Endodermal cell (in vitro differentiated cells): Measurements from ENCODE around the gene SMARCA2. TPM values are rescaled to one million over a fixed set of nuclear protein-coding genes. Genes with fewer than 3 reads are reported as not detected.

Experiments
- DNase-seq: peaks from one replicate; pipeline ENCODE4 v3.0.0-alpha.2; 2017
- H3K27ac ChIP-seq: 2 replicates; pipeline ENCODE4 v1.5.1; 2013; ENCODE audit warnings: mild to moderate bottlenecking, low read depth, low read length, moderate library complexity
- H3K27me3 ChIP-seq: 2 replicates; pipeline ENCODE4 v1.6.1; 2013; ENCODE audit warnings: mild to moderate bottlenecking, low read length, moderate library complexity; ENCODE audit not compliant: insufficient read depth, control insufficient read depth, poor library complexity, severe bottlenecking
- H3K36me3 ChIP-seq: 2 replicates; pipeline ENCODE4 v1.7.0; 2013; ENCODE audit warnings: mild to moderate bottlenecking, low read length, moderate library complexity; ENCODE audit not compliant: control insufficient read depth, insufficient read depth
- H3K4me1 ChIP-seq: one replicate; pipeline ENCODE4 v1.7.0; 2013; ENCODE audit warnings: low read length; ENCODE audit not compliant: control insufficient read depth, insufficient read depth
- H3K4me3 ChIP-seq: 2 replicates; pipeline ENCODE4 v1.5.1; 2013; ENCODE audit warnings: mild to moderate bottlenecking, low read length, moderate library complexity
- H3K9ac ChIP-seq: 2 replicates; pipeline ENCODE4 v1.6.1; 2013; ENCODE audit warnings: mild to moderate bottlenecking, low read length, moderate library complexity; ENCODE audit not compliant: poor library complexity, severe bottlenecking; ENCODE audit errors: extremely low read depth
- H3K9me3 ChIP-seq: 2 replicates; pipeline ENCODE4 v1.6.1; 2013; ENCODE audit warnings: mild to moderate bottlenecking, low read length, moderate library complexity; ENCODE audit not compliant: control insufficient read depth
- H3K27ac Mint-ChIP-seq: 2 replicates; pipeline ENCODE4 v1.8.0; 2020; ENCODE audit warnings: mixed read lengths
- H3K27me3 Mint-ChIP-seq: 2 replicates; pipeline ENCODE4 v1.8.0; 2021; ENCODE audit warnings: mild to moderate bottlenecking, mixed read lengths; ENCODE audit not compliant: insufficient read depth
- H3K36me3 Mint-ChIP-seq: 2 replicates; pipeline ENCODE4 v1.8.0; 2020; ENCODE audit warnings: low read depth, mixed read lengths
- H3K4me1 Mint-ChIP-seq: 2 replicates; pipeline ENCODE4 v1.8.0; 2020; ENCODE audit warnings: mixed read lengths
- H3K4me3 Mint-ChIP-seq: 2 replicates; pipeline ENCODE4 v1.8.0; 2020; ENCODE audit warnings: mild to moderate bottlenecking, moderate library complexity, mixed read lengths
- H3K9me3 Mint-ChIP-seq: 2 replicates; pipeline ENCODE4 v1.8.0; 2020; ENCODE audit warnings: mild to moderate bottlenecking, mixed read lengths
- CTCF ChIP-seq: fragments of 200-600 bp; sonication (generic); conservative IDR thresholded peaks from 2 replicates; pipeline ENCODE4 v1.5.0; 2021; ENCODE audit warnings: antibody characterized with exemption, mild to moderate bottlenecking
- WGBS, 2 experiments: methylation state at CpG; one replicate each; pipeline versions ENCODE4 v1.1.5 to v1.1.7; 2013; ENCODE audit warnings: missing lambda C conversion rate in 2 of 2, mixed read lengths in 1 of 2; ENCODE audit not compliant: insufficient coverage in 1 of 2, insufficient read length in 1 of 2; 5-methylcytosine and 5-hydroxymethylcytosine counted together
- total RNA-seq, 2 donors: library from RNA; stranded (reverse); fragmentation: NEBNext Ultra II Directional in 1 of 2; extraction: Animal tissue kit (Norgen Biotek cat#: 25700) in 1 of 2; gene quantifications; 2 replicates in 1 of 2; 3 replicates in 1 of 2; pipeline ENCODE4 v1.2.1, GENCODE V29; 2021

Gene SMARCA2
- total RNA-seq, 2 donors from 2014 or later: 2.6 to 8.6 TPM

GRCh38 chr9:2008372-2008771 is 6.8 kb upstream of the SMARCA2 start:
- H3K4me1 Mint-ChIP-seq: no peaks in the 10 kb centered on the region
- Histone ChIP-seq H3K4me1 (no peaks in the 10 kb centered on the region), H3K36me3 (no peaks in the 10 kb centered on the region), H3K4me3 (no peak overlapping the region), H3K9me3 (no peaks in the 10 kb centered on the region), H3K9ac (no peak overlapping the region), H3K27ac (no peak overlapping the region), H3K27me3 (peaks cover 22% of the 10 kb centered on the region)
- no peaks in the 10 kb centered on the region for H3K9me3 Mint-ChIP-seq
- H3K27ac Mint-ChIP-seq: no peak overlapping the region
- no peaks in the 10 kb centered on the region for H3K36me3 Mint-ChIP-seq
- no peak overlapping the region for H3K4me3 Mint-ChIP-seq
- TF ChIP-seq CTCF: no peak
- H3K27me3 Mint-ChIP-seq: peaks cover 23% of the 10 kb centered on the region
- no peak for DNase-seq
- WGBS, 2 experiments: 92 to 95% methylated on average over 2 of the region's 2 CpGs

- Mint-ChIP-seq H3K4me1 (no peaks in the 10 kb centered on the region), H3K4me3 (no peak overlapping the region), H3K36me3 (no peaks in the 10 kb centered on the region), H3K9me3 (no peaks in the 10 kb centered on the region), H3K27me3 (peaks cover 42% of the 10 kb centered on the region), H3K27ac (no peak overlapping the region)
- Histone ChIP-seq H3K9me3 (no peaks in the 10 kb centered on the region), H3K27me3 (peaks cover 33% of the 10 kb centered on the region), H3K4me1 (no peaks in the 10 kb centered on the region), H3K27ac (no peak overlapping the region), H3K4me3 (no peak overlapping the region), H3K36me3 (no peaks in the 10 kb centered on the region), H3K9ac (no peak overlapping the region)
- 84 to 85% methylated on average over 3 to 4 of the region's 4 CpGs for WGBS, 2 experiments
- DNase-seq: no peak
- no peak for TF ChIP-seq CTCF
Observed at GRCh38 chr9:2012347-2012746, 2.8 kb upstream of the SMARCA2 start.

GRCh38 chr9:2013743-2014475 is 1.2 kb upstream of the SMARCA2 start:
- Mint-ChIP-seq H3K27ac (no peak overlapping the region), H3K4me1 (peaks cover 12% of the 10 kb centered on the region), H3K36me3 (no peaks in the 10 kb centered on the region), H3K4me3 (peak overlapping the region; percentile 84), H3K27me3 (peaks cover 56% of the 10 kb centered on the region), H3K9me3 (no peaks in the 10 kb centered on the region)
- H3K36me3 ChIP-seq: no peaks in the 10 kb centered on the region
- no peaks in the 10 kb centered on the region for H3K4me1 ChIP-seq
- WGBS, 2 experiments: 38% methylated on average over 6 to 13 of the region's 13 CpGs
- H3K27ac ChIP-seq: no peak overlapping the region
- no peak for DNase-seq
- H3K9me3 ChIP-seq: no peaks in the 10 kb centered on the region
- H3K27me3 ChIP-seq: peaks cover 48% of the 10 kb centered on the region
- no peak for TF ChIP-seq CTCF
- H3K4me3 ChIP-seq: peak overlapping the region; percentile 93
- no peak overlapping the region for H3K9ac ChIP-seq
